ENCODE results near the gene SLC6A18. TPM values are rescaled to one million over a fixed set of nuclear protein-coding genes. Genes with fewer than 3 reads are reported as not detected.

Gene SLC6A18
- total RNA-seq, 1 donor from 2014 or later = not detected

- Mint-ChIP-seq H3K27ac (ENCODE audit: unreplicated experiment) (no peak overlapping the region), H3K36me3 (ENCODE audit: low read depth, unreplicated experiment) (no peaks in the 10 kb centered on the region), H3K27me3 (ENCODE audit: low read depth, unreplicated experiment) (peaks cover 9% of the 10 kb centered on the region), H3K4me3 (ENCODE audit: unreplicated experiment) (no peak overlapping the region), H3K4me1 (ENCODE audit: low read depth, unreplicated experiment) (no peaks in the 10 kb centered on the region), H3K9me3 (ENCODE audit: unreplicated experiment) (no peaks in the 10 kb centered on the region)
- Histone ChIP-seq H3K9ac (ENCODE audit: low read length) (no peak overlapping the region), H3K4me2 (ENCODE audit: low read length) (no peak overlapping the region), H3K79me2 (ENCODE audit: insufficient read depth, low read length) (no peaks in the 10 kb centered on the region), H3K4me3 (ENCODE audit: insufficient read depth, low read depth, low read length) (no peak overlapping the region), H3K27me3 (ENCODE audit: insufficient read depth, low read length) (no peaks in the 10 kb centered on the region), H3K4me1 (ENCODE audit: insufficient read depth, low read length) (no peaks in the 10 kb centered on the region), H3K36me3 (ENCODE audit: insufficient read depth, low read length) (no peaks in the 10 kb centered on the region), H3K9me3 (ENCODE audit: insufficient read depth, low read depth, low read length) (no peaks in the 10 kb centered on the region), H4K20me1 (ENCODE audit: insufficient read depth, low read length) (no peaks in the 10 kb centered on the region), H3K27ac (ENCODE audit: low read depth, low read length) (no peak overlapping the region), H2AFZ (ENCODE audit: low read depth, low read length) (no peak overlapping the region)
- FAIRE-seq (no peak), DNase-seq (ENCODE audit: low read depth) (no peak)
- TF ChIP-seq CTCF (IDR thresholded peaks at IDR 0.05; ENCODE audit: insufficient read depth, low read depth, low read length) (no peak), EZH2 (IDR thresholded peaks at IDR 0.05; ENCODE audit: insufficient read depth, low read length) (no peak)
Measured at GRCh38 chr5:1180841-1181271, 44.3 kb upstream of the SLC6A18 start.

GRCh38 chr5:1181451-1182359 lies 43.5 kb upstream of the SLC6A18 start:
- no peaks in the 10 kb centered on the region for H3K9me3 ChIP-seq (ENCODE audit: insufficient read depth, low read depth, low read length)
- Mint-ChIP-seq H3K4me1 (ENCODE audit: low read depth, unreplicated experiment) (no peaks in the 10 kb centered on the region), H3K36me3 (ENCODE audit: low read depth, unreplicated experiment) (no peaks in the 10 kb centered on the region), H3K4me3 (ENCODE audit: unreplicated experiment) (no peak overlapping the region), H3K27ac (ENCODE audit: unreplicated experiment) (no peak overlapping the region), H3K9me3 (ENCODE audit: unreplicated experiment) (no peaks in the 10 kb centered on the region), H3K27me3 (ENCODE audit: low read depth, unreplicated experiment) (peaks cover 15% of the 10 kb centered on the region)
- no peaks in the 10 kb centered on the region for H3K27me3 ChIP-seq (ENCODE audit: insufficient read depth, low read length)
- H3K4me2 ChIP-seq (ENCODE audit: low read length) = no peak overlapping the region
- H3K4me1 ChIP-seq (ENCODE audit: insufficient read depth, low read length) = no peaks in the 10 kb centered on the region
- H4K20me1 ChIP-seq (ENCODE audit: insufficient read depth, low read length) = no peaks in the 10 kb centered on the region
- no peaks in the 10 kb centered on the region for H3K36me3 ChIP-seq (ENCODE audit: insufficient read depth, low read length)
- FAIRE-seq = no peak
- no peak for DNase-seq (ENCODE audit: low read depth)
- no peak overlapping the region for H3K27ac ChIP-seq (ENCODE audit: low read depth, low read length)
- H3K79me2 ChIP-seq (ENCODE audit: insufficient read depth, low read length) = no peaks in the 10 kb centered on the region
- H3K9ac ChIP-seq (ENCODE audit: low read length) = no peak overlapping the region
- no peak overlapping the region for H2AFZ ChIP-seq (ENCODE audit: low read depth, low read length)
- TF ChIP-seq EZH2 (IDR thresholded peaks at IDR 0.05; ENCODE audit: insufficient read depth, low read length) = no peak
- no peak for TF ChIP-seq CTCF (IDR thresholded peaks at IDR 0.05; ENCODE audit: insufficient read depth, low read depth, low read length)
- H3K4me3 ChIP-seq (ENCODE audit: insufficient read depth, low read depth, low read length) = no peak overlapping the region

GRCh38 chr5:1182360-1182632 lies 42.9 kb upstream of the SLC6A18 start:
- no peaks in the 10 kb centered on the region for H3K4me1 ChIP-seq (ENCODE audit: insufficient read depth, low read length)
- H3K27me3 ChIP-seq (ENCODE audit: insufficient read depth, low read length) = no peaks in the 10 kb centered on the region
- no peak for TF ChIP-seq EZH2 (IDR thresholded peaks at IDR 0.05; ENCODE audit: insufficient read depth, low read length)
- TF ChIP-seq CTCF (IDR thresholded peaks at IDR 0.05; ENCODE audit: insufficient read depth, low read depth, low read length) = no peak
- FAIRE-seq (no peak), DNase-seq (ENCODE audit: low read depth) (no peak)
- H3K79me2 ChIP-seq (ENCODE audit: insufficient read depth, low read length) = no peaks in the 10 kb centered on the region
- Mint-ChIP-seq H3K27ac (ENCODE audit: unreplicated experiment) (no peak overlapping the region), H3K27me3 (ENCODE audit: low read depth, unreplicated experiment) (peaks cover 13% of the 10 kb centered on the region), H3K9me3 (ENCODE audit: unreplicated experiment) (no peaks in the 10 kb centered on the region), H3K4me1 (ENCODE audit: low read depth, unreplicated experiment) (no peaks in the 10 kb centered on the region), H3K4me3 (ENCODE audit: unreplicated experiment) (no peak overlapping the region), H3K36me3 (ENCODE audit: low read depth, unreplicated experiment) (no peaks in the 10 kb centered on the region)
- H3K27ac ChIP-seq (ENCODE audit: low read depth, low read length) = no peak overlapping the region
- H3K4me2 ChIP-seq (ENCODE audit: low read length) = no peak overlapping the region
- H3K4me3 ChIP-seq (ENCODE audit: insufficient read depth, low read depth, low read length) = no peak overlapping the region
- H4K20me1 ChIP-seq (ENCODE audit: insufficient read depth, low read length) = no peaks in the 10 kb centered on the region
- H3K36me3 ChIP-seq (ENCODE audit: insufficient read depth, low read length) = no peaks in the 10 kb centered on the region
- H3K9me3 ChIP-seq (ENCODE audit: insufficient read depth, low read depth, low read length) = no peaks in the 10 kb centered on the region
- no peak overlapping the region for H3K9ac ChIP-seq (ENCODE audit: low read length)
- H2AFZ ChIP-seq (ENCODE audit: low read depth, low read length) = no peak overlapping the region
